HCT116 (cell line): ENCODE data around the gene OGA. TPM values are rescaled to one million over a fixed set of nuclear protein-coding genes. Genes with fewer than 3 reads are reported as not detected.

Experiments used
- ATAC-seq: fragments of 200-7000 bp; cut with Tn5 transposase; 2 replicates; pipeline ENCODE4 v1.9.1; 2020; ENCODE audit warnings: mild to moderate bottlenecking, moderate library complexity
- BruUV-seq: library from RNA; stranded (reverse); fragments of 400-500 nt; replicated peaks from 2 replicates; lab custom pipeline; 2021; lab: Mats Ljungman, UMichigan
- CTCF ChIA-PET: fragments of 300-600 bp; sonication (Branson Sonifier 250); formaldehyde crosslinking; loops from one replicate; lab custom pipeline; 2021; ENCODE audit warnings: antibody characterized with exemption; lab: Charles Lee
- POLR2A ChIA-PET: fragments of 300-600, 350-600 bp; sonication (Branson Sonifier 250); formaldehyde crosslinking; loops from one replicate; lab custom pipeline; 2021; ENCODE audit warnings: antibody characterized with exemption; lab: Charles Lee
- RAD21 ChIA-PET, 2 experiments: fragments of 300-600 bp; sonication (Branson Sonifier 250); formaldehyde crosslinking; loops; one replicate each; lab custom pipeline; 2023; ENCODE audit warnings: low total read pairs in 2 of 2; ENCODE audit not compliant: uncharacterized antibody in 2 of 2, unreplicated experiment in 2 of 2, low non-redundant PET in 1 of 2; lab: Charles Lee
- DNase-seq: peaks from one replicate; pipeline ENCODE4 v3.0.0-alpha.2; 2010; ENCODE audit warnings: low read depth, low spot score
- H2AFZ ChIP-seq: fragments of 200-600 bp; shearing (Covaris generic), sonication (generic); 2 replicates; pipeline ENCODE4 v1.6.1; 2017; ENCODE audit warnings: low read depth, mixed run types, mixed read lengths, antibody characterized with exemption, low read length; ENCODE audit not compliant: poor library complexity, severe bottlenecking
- H3K27ac ChIP-seq: 2 replicates; pipeline ENCODE4 v1.5.1; 2012; ENCODE audit warnings: low read depth, low read length
- H3K27me3 ChIP-seq: fragments of 200-600 bp; sonication (generic); 2 replicates; pipeline ENCODE4 v1.6.1; 2016; ENCODE audit warnings: mixed run types, low read length, mixed read lengths; ENCODE audit not compliant: insufficient read depth
- H3K36me3 ChIP-seq, 2 experiments: fragments of 200-500 bp in 1 of 2; fragments of 200-600 bp in 1 of 2; sonication (Bioruptor generic) in 1 of 2; sonication (generic) in 1 of 2; 2 replicates each; pipeline versions ENCODE4 v1.5.1 to v1.6.1; 2014 to 2016; ENCODE audit warnings: low read length in 2 of 2, inconsistent platforms in 1 of 2, mixed read lengths in 1 of 2, mixed run types in 1 of 2; ENCODE audit not compliant: insufficient read depth in 2 of 2, control insufficient read depth in 1 of 2
- H3K4me1 ChIP-seq, 2 experiments: fragments of 200-600 bp in 1 of 2; sonication (generic) in 1 of 2; 2 replicates each; pipeline versions ENCODE4 v1.5.1 to v1.6.1; 2012 to 2017; ENCODE audit warnings: low read length in 2 of 2, inconsistent platforms in 1 of 2, mild to moderate bottlenecking in 1 of 2, mixed read lengths in 1 of 2, mixed run types in 1 of 2, moderate library complexity in 1 of 2; ENCODE audit not compliant: insufficient read depth in 2 of 2, control insufficient read depth in 1 of 2
- H3K4me2 ChIP-seq: fragments of 200-600 bp; sonication (generic); 2 replicates; pipeline ENCODE4 v1.6.1; 2017; ENCODE audit warnings: mixed run types, low read length, mixed read lengths
- H3K4me3 ChIP-seq, 2 experiments: fragments of 200-600 bp in 1 of 2; sonication (generic) in 1 of 2; replicated peaks in 1 of 2; 2 replicates each; pipeline ENCODE4 v1.5.1; 2011 to 2016; ENCODE audit warnings: low read length in 2 of 2, control low read depth in 1 of 2, low read depth in 1 of 2, mild to moderate bottlenecking in 1 of 2, mixed read lengths in 1 of 2, mixed run types in 1 of 2
- H3K79me2 ChIP-seq: fragments of 200-600 bp; sonication (generic); 2 replicates; pipeline ENCODE4 v1.6.1; 2017; ENCODE audit warnings: mild to moderate bottlenecking, mixed run types, low read length, moderate library complexity, mixed read lengths; ENCODE audit not compliant: insufficient read depth
- H3K9ac ChIP-seq: fragments of 200-600 bp; sonication (generic); 2 replicates; pipeline ENCODE4 v1.6.1; 2016; ENCODE audit warnings: low read length, mixed read lengths
- H3K9me2 ChIP-seq: fragments of 200-600 bp; sonication (generic), shearing (Covaris generic); 2 replicates; pipeline ENCODE4 v1.6.1; 2017; ENCODE audit warnings: mixed run types, mild to moderate bottlenecking, moderate library complexity; ENCODE audit not compliant: insufficient read depth
- H3K9me3 ChIP-seq, 2 experiments: fragments of 200-500 bp in 1 of 2; fragments of 200-600 bp in 1 of 2; sonication (Bioruptor generic) in 1 of 2; sonication (generic) in 1 of 2; 2 replicates each; pipeline ENCODE4 v1.6.1; 2014 to 2017; ENCODE audit warnings: low read length in 2 of 2, mixed read lengths in 2 of 2, inconsistent platforms in 1 of 2, low read depth in 1 of 2, mild to moderate bottlenecking in 1 of 2, mixed run types in 1 of 2, moderate library complexity in 1 of 2; ENCODE audit not compliant: control insufficient read depth in 1 of 2, insufficient read depth in 1 of 2
- H4K20me1 ChIP-seq: fragments of 200-600 bp; sonication (generic), shearing (Covaris generic); 2 replicates; pipeline ENCODE4 v1.6.1; 2017; ENCODE audit warnings: mixed run types, mild to moderate bottlenecking, moderate library complexity; ENCODE audit not compliant: insufficient read depth
- ATF3 ChIP-seq: IDR thresholded peaks from 2 replicates; pipeline ENCODE4 v1.6.1; 2012
- CBX3 ChIP-seq: IDR thresholded peaks from 2 replicates; pipeline ENCODE4 v1.6.1; 2012; ENCODE audit warnings: low read depth
- EGR1 ChIP-seq: IDR thresholded peaks from 2 replicates; pipeline ENCODE4 v1.6.1; 2012; ENCODE audit warnings: low read depth
- ELF1 ChIP-seq: IDR thresholded peaks from 2 replicates; pipeline ENCODE4 v1.6.1; 2012; ENCODE audit warnings: low read depth, borderline replicate concordance
- EZH2 ChIP-seq: fragments of 200-600 bp; sonication (generic); IDR thresholded peaks from 2 replicates; pipeline ENCODE4 v1.6.1; 2017; ENCODE audit warnings: antibody characterized with exemption, mixed run types
- EZH2phosphoT487 ChIP-seq: fragments of 200-600 bp; IDR thresholded peaks from 2 replicates; pipeline ENCODE4 v1.6.1; 2018; ENCODE audit warnings: antibody characterized with exemption, borderline replicate concordance
- FOSL1 ChIP-seq: IDR thresholded peaks from 2 replicates; pipeline ENCODE4 v1.6.1; 2012; ENCODE audit warnings: low read depth
- POLR2A ChIP-seq: IDR thresholded peaks from 2 replicates; pipeline ENCODE4 v1.7.0; 2011; ENCODE audit warnings: borderline replicate concordance; ENCODE audit not compliant: insufficient read depth, insufficient read length; ENCODE audit errors: extremely low read depth
- POLR2AphosphoS5 ChIP-seq: IDR thresholded peaks from 2 replicates; pipeline ENCODE4 v1.6.1; 2011; ENCODE audit warnings: mild to moderate bottlenecking, low read depth, low read length, moderate library complexity
- RAD21 ChIP-seq: IDR thresholded peaks from 2 replicates; pipeline ENCODE4 v1.6.1; 2012; ENCODE audit warnings: low read depth, mild to moderate bottlenecking
- ZBTB33 ChIP-seq: IDR thresholded peaks from 2 replicates; pipeline ENCODE4 v1.6.1; 2011; ENCODE audit warnings: mild to moderate bottlenecking, low read length, moderate library complexity; ENCODE audit not compliant: insufficient replicate concordance; ENCODE audit errors: extremely low read depth
- ZFX ChIP-seq: fragments of 450-650 bp; IDR thresholded peaks from 2 replicates; pipeline ENCODE4 v1.6.1; 2017
- ZNF274 ChIP-seq: fragments of 200-500 bp; sonication (Bioruptor generic); IDR thresholded peaks from 2 replicates; pipeline ENCODE4 v1.6.1; 2014; ENCODE audit warnings: mild to moderate bottlenecking, low read depth, low read length, inconsistent platforms
- intact Hi-C: fragments of 100-400 bp; cut with micrococcal nuclease; formaldehyde crosslinking; loops from 2 replicates; pipeline ENCODE4 v1.10.0; 2022
- total RNA-seq: library from RNA; stranded (reverse); gene quantifications from one replicate; pipeline ENCODE4 v1.2.1, GENCODE V29; 2021; ENCODE audit not compliant: unreplicated experiment

The OGA gene
- total RNA-seq, 1 experiment from 2014 or later: 127 TPM

DNA sequence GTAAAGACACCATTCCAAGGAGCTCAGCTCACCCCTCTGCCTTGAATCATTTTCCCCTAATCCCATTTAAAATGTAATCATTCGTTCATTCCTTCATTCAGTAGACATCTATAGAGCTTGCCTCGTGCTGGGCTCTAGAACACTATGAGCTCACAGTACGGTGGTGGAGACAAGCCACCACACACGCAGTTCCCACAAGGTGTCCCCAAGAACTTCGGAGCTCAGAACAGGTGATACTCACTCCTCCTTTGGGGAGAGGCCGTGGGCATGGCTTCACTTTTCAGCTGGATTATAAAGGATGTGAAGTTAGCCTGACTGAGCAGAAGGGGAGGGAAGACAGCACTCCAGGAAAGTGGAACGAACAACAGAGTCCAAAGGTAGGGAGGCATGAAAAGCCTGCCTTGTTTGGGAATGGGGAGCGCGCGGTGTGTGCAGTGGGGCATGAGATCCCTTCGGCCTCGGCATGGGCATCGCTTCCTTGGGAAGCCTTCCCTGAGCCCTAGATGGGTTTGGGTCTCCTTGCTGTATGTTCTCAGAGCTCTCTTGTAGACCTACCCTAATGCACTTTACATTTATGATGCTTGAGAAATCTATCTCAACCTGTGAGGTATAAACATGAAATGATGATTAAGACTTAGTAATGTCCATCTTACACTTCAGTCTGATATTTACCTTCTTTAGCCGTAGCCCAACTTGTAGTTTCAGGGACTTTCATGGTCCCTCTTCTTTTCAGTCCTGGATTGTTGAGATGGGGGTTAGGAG lies 809 bp upstream of the OGA start:
- RAD21 ChIA-PET: interaction anchor here (0.9 to 2.0 kb wide), 3 partner anchors 21 to 191 kb away, joined by 3 to 9 read pairs (median 8); partner anchors contain the start of gene NPM3 (in 1 of the 2)

DNA sequence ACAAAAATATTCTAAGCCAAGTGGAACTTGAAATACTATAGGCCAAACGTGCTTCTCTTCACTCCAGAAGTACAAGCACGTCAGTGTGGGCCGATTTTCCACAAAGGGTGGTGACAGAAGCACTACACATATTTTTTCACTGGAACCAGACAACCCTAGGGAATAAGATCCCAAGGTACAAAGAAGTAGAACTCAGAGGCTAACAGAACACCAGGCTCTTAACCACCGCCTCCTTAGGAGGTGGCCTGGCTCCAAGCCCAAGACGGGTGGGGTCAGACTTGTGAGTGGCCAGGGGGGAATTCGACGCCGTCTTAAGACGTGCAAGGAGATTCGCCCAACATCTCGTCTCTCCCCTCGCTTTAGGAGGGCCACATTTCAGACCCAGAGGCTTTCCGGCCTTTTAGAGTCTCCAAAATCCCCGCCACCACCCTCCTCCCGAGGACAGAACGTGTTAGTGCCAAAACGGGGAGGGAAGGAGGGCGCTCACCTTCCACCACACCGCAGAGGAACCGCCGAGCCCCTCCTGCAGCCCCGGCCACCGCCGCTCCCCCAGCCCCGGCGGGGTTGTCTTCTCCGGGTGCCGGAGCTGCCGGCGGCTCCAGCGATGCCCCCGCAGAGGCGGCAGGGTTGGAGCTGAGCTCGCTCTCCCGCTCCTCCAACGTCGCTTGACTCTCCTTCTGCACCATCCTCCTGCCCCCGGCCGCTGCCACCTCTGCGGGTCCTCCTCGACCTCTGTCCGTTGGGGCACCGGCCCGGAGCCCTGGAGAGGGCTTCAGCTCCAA lies 716 bp downstream of the OGA start:
- intact Hi-C loops: loop anchor here (5.0 kb wide), 1 partner anchor 35 kb away; the partner anchor contains the start of gene NPM3
- Histone ChIP-seq H3K4me2 (peak overlapping the region; percentile 87), H4K20me1 (peaks cover 26% of the 10 kb centered on the region; the same call in 1 of the 2 replicates), H3K27ac (peak overlapping the region; percentile 81), H2AFZ (no peak overlapping the region), H3K79me2 (peaks cover 72% of the 10 kb centered on the region), H3K4me3 (peak overlapping the region; percentile 87 to 96), H3K4me1 (peaks cover 18 to 31% of the 10 kb centered on the region in 2 experiments), H3K36me3 (peaks cover 10% of the 10 kb centered on the region in 2 experiments; a peak in 3 of 4 replicates), H3K9me3 (no peaks in the 10 kb centered on the region), H3K27me3 (no peaks in the 10 kb centered on the region), H3K9me2 (no peaks in the 10 kb centered on the region), H3K9ac (peak overlapping the region; percentile 97)
- no TSS peak for BruUV-seq
- POLR2A ChIA-PET: interaction anchor here (0.5 to 1.9 kb wide), 8 partner anchors 8 to 825 kb away, joined by 3 to 10 read pairs (median 5); partner anchors contain the start of gene NPM3
- CTCF ChIA-PET: interaction anchor here (0.7 to 2.0 kb wide), 11 partner anchors 10 to 603 kb away, joined by 3 to 19 read pairs (median 5); no protein-coding TSS in a partner anchor
- RAD21 ChIA-PET: interaction anchor here (0.7 to 2.0 kb wide), 4 partner anchors 22 to 897 kb away, joined by 3 to 9 read pairs (median 7); no protein-coding TSS in a partner anchor
- DNase-seq: peak; percentile 83
- peak; percentile 47 for ATAC-seq
- TF ChIP-seq EGR1: no peak
- TF ChIP-seq ZNF274: no peak
- TF ChIP-seq ATF3: no peak
- peak; percentile 63 for TF ChIP-seq POLR2AphosphoS5
- no peak for TF ChIP-seq ZFX
- no peak for TF ChIP-seq EZH2phosphoT487
- no peak for TF ChIP-seq ZBTB33
- TF ChIP-seq EZH2: no peak
- no peak for TF ChIP-seq CBX3
- no peak for TF ChIP-seq ELF1
- TF ChIP-seq POLR2A: peak; percentile 79
- no peak for TF ChIP-seq RAD21
- no peak for TF ChIP-seq FOSL1

More for the DNA sequence above, 809 bp upstream of the OGA start:
- no peaks in the 10 kb centered on the region for H3K9me3 ChIP-seq
- TF ChIP-seq EGR1 (no peak), EZH2 (no peak)
- no peaks in the 10 kb centered on the region for H3K27me3 ChIP-seq
- H3K4me2 ChIP-seq: peak overlapping the region; percentile 87
- peaks cover 57% of the 10 kb centered on the region for H3K79me2 ChIP-seq
- ChIA-PET POLR2A (interaction anchor here (0.7 to 1.9 kb wide), 10 partner anchors 8 to 191 kb away, joined by 3 to 10 read pairs (median 5); partner anchors contain the start of gene NPM3), CTCF (interaction anchor here (0.7 to 2.0 kb wide), 11 partner anchors 8 to 605 kb away, joined by 3 to 19 read pairs (median 5); partner anchors contain the start of gene NPM3)
- intact Hi-C loops: loop anchor here (5.0 kb wide), 1 partner anchor 37 kb away; the partner anchor contains the start of gene NPM3
- peak; percentile 55 for ATAC-seq
- H3K9ac ChIP-seq: peak overlapping the region; percentile 97
- H2AFZ ChIP-seq: peak overlapping the region; percentile 3
- TSS peak; percentile 80 for BruUV-seq
- H3K27ac ChIP-seq: peak overlapping the region; percentile 81
- H3K9me2 ChIP-seq: no peaks in the 10 kb centered on the region
- H4K20me1 ChIP-seq: peaks cover 26% of the 10 kb centered on the region; the same call in 1 of the 2 replicates
- H3K4me3 ChIP-seq: peak overlapping the region; percentile 87 to 96
- H3K4me1 ChIP-seq: peaks cover 18 to 31% of the 10 kb centered on the region in 2 experiments
- no peak for DNase-seq
- H3K36me3 ChIP-seq: no peaks in the 10 kb centered on the region; a peak in 1 of 4 replicates
